ENCODE results near the gene UBXN7. TPM values are rescaled to one million over a fixed set of nuclear protein-coding genes. Genes with fewer than 3 reads are reported as not detected.

The UBXN7 gene
- total RNA-seq, 1 experiment from 2014 or later: 62.7 TPM

- ChIA-PET POLR2A (no interaction called here), CTCF (no interaction called here)
- H3K27me3 Mint-ChIP-seq (ENCODE audit: insufficient read depth, unreplicated experiment): no peaks in the 10 kb centered on the region
- H3K36me3 Mint-ChIP-seq (ENCODE audit: insufficient read depth, unreplicated experiment): no peaks in the 10 kb centered on the region
- TF ChIP-seq, protein P1, sequence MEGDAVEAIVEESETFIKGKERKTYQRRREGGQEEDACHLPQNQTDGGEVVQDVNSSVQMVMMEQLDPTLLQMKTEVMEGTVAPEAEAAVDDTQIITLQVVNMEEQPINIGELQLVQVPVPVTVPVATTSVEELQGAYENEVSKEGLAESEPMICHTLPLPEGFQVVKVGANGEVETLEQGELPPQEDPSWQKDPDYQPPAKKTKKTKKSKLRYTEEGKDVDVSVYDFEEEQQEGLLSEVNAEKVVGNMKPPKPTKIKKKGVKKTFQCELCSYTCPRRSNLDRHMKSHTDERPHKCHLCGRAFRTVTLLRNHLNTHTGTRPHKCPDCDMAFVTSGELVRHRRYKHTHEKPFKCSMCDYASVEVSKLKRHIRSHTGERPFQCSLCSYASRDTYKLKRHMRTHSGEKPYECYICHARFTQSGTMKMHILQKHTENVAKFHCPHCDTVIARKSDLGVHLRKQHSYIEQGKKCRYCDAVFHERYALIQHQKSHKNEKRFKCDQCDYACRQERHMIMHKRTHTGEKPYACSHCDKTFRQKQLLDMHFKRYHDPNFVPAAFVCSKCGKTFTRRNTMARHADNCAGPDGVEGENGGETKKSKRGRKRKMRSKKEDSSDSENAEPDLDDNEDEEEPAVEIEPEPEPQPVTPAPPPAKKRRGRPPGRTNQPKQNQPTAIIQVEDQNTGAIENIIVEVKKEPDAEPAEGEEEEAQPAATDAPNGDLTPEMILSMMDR (IDR thresholded peaks at IDR 0.05; ENCODE audit: insufficient read depth in 1 of 2, low read depth in 1 of 2, low read length in 1 of 2, severe bottlenecking in 1 of 2, unreplicated experiment in 1 of 2): no peak
- H3K4me1 Mint-ChIP-seq (ENCODE audit: low read depth, unreplicated experiment): peaks cover 6% of the 10 kb centered on the region
- peaks cover 5% of the 10 kb centered on the region; the same call in 1 of the 2 replicates for H3K4me1 ChIP-seq
- no peaks in the 10 kb centered on the region for H3K9me3 Mint-ChIP-seq (ENCODE audit: unreplicated experiment)
- H3K27me3 ChIP-seq (replicated peaks; ENCODE audit: control insufficient read depth, insufficient read depth, low read length): no peaks in the 10 kb centered on the region
- no peaks in the 10 kb centered on the region for H3K9me3 ChIP-seq
- no TSS peak for BruUV-seq (replicated peaks)
- no peak overlapping the region for H3K27ac Mint-ChIP-seq (ENCODE audit: unreplicated experiment)
- H3K4me3 Mint-ChIP-seq (ENCODE audit: unreplicated experiment): no peak overlapping the region
- no peak overlapping the region for H3K4me3 ChIP-seq (ENCODE audit: low read depth, low read length)
- no peak for DNase-seq
- no peaks in the 10 kb centered on the region for H3K36me3 ChIP-seq (ENCODE audit: control insufficient read depth, insufficient read depth, low read length)
- intact Hi-C loops (cut with micrococcal nuclease; ENCODE audit: unreplicated experiment): no loop called here
Observed at GRCh38 chr3:196418601-196419000, 13.6 kb downstream of the UBXN7 start.

- no peak overlapping the region for H3K4me3 Mint-ChIP-seq (ENCODE audit: unreplicated experiment)
- no TSS peak for BruUV-seq (replicated peaks)
- TF ChIP-seq, protein P1 (IDR thresholded peaks at IDR 0.05; ENCODE audit: insufficient read depth in 1 of 2, low read depth in 1 of 2, low read length in 1 of 2, severe bottlenecking in 1 of 2, unreplicated experiment in 1 of 2): no peak
Observed at GRCh38 chr3:196414469-196414868, 17.8 kb downstream of the UBXN7 start.

GRCh38 chr3:196412704-196413103 is 19.5 kb downstream of the UBXN7 start:
- ChIA-PET POLR2A (no interaction called here), CTCF (no interaction called here)
- DNase-seq: no peak
- intact Hi-C loops (cut with micrococcal nuclease; ENCODE audit: unreplicated experiment): no loop called here
- Histone ChIP-seq H3K27me3 (replicated peaks; ENCODE audit: control insufficient read depth, insufficient read depth, low read length) (no peaks in the 10 kb centered on the region), H3K4me1 (no peaks in the 10 kb centered on the region), H3K36me3 (ENCODE audit: control insufficient read depth, insufficient read depth, low read length) (no peaks in the 10 kb centered on the region), H3K9me3 (no peaks in the 10 kb centered on the region), H3K4me3 (ENCODE audit: low read depth, low read length) (no peak overlapping the region)
- BruUV-seq (replicated peaks): no TSS peak
- H3K4me3 Mint-ChIP-seq (ENCODE audit: unreplicated experiment): no peak overlapping the region
- H3K36me3 Mint-ChIP-seq (ENCODE audit: insufficient read depth, unreplicated experiment): peaks cover 6% of the 10 kb centered on the region
- peaks cover 10% of the 10 kb centered on the region for H3K9me3 Mint-ChIP-seq (ENCODE audit: unreplicated experiment)
- TF ChIP-seq, protein P1 (IDR thresholded peaks at IDR 0.05; ENCODE audit: insufficient read depth in 1 of 2, low read depth in 1 of 2, low read length in 1 of 2, severe bottlenecking in 1 of 2, unreplicated experiment in 1 of 2): no peak
- no peak overlapping the region for H3K27ac Mint-ChIP-seq (ENCODE audit: unreplicated experiment)
- H3K4me1 Mint-ChIP-seq (ENCODE audit: low read depth, unreplicated experiment): no peaks in the 10 kb centered on the region
- H3K27me3 Mint-ChIP-seq (ENCODE audit: insufficient read depth, unreplicated experiment): no peaks in the 10 kb centered on the region

More at GRCh38 chr3:196414469-196414868, 17.8 kb downstream of the UBXN7 start:
- POLR2A ChIA-PET: no interaction called here
- H3K27me3 ChIP-seq (replicated peaks; ENCODE audit: control insufficient read depth, insufficient read depth, low read length): no peaks in the 10 kb centered on the region
- H3K4me1 Mint-ChIP-seq (ENCODE audit: low read depth, unreplicated experiment): no peaks in the 10 kb centered on the region
- H3K4me1 ChIP-seq: no peaks in the 10 kb centered on the region
- H3K4me3 ChIP-seq (ENCODE audit: low read depth, low read length): no peak overlapping the region
- H3K36me3 ChIP-seq (ENCODE audit: control insufficient read depth, insufficient read depth, low read length): no peaks in the 10 kb centered on the region
- DNase-seq: no peak
- intact Hi-C loops (cut with micrococcal nuclease; ENCODE audit: unreplicated experiment): no loop called here
- H3K36me3 Mint-ChIP-seq (ENCODE audit: insufficient read depth, unreplicated experiment): no peaks in the 10 kb centered on the region
- CTCF ChIA-PET: no interaction called here
- no peaks in the 10 kb centered on the region for H3K9me3 ChIP-seq
- no peak overlapping the region for H3K27ac Mint-ChIP-seq (ENCODE audit: unreplicated experiment)
- no peaks in the 10 kb centered on the region for H3K27me3 Mint-ChIP-seq (ENCODE audit: insufficient read depth, unreplicated experiment)
- no peaks in the 10 kb centered on the region for H3K9me3 Mint-ChIP-seq (ENCODE audit: unreplicated experiment)

Measured in Caco-2 (cell line).